GM12878 (cell line): ENCODE measurements around the gene KCNK5. TPM values are rescaled to one million over a fixed set of nuclear protein-coding genes. Genes with fewer than 3 reads are reported as not detected.

Experiments
- ATAC-seq: fragments of 200-7000 bp; cut with Tn5 transposase; 3 replicates; pipeline ENCODE4 v1.9.1; 2020; ENCODE audit warnings: mild to moderate bottlenecking, moderate library complexity
- BruUV-seq: library from RNA; stranded (reverse); fragments of 400-500 nt; replicated peaks from 2 replicates; lab custom pipeline; 2021; lab: Mats Ljungman, UMichigan
- CTCF ChIA-PET: fragments of 300-600 bp; sonication (Branson Sonifier 250); formaldehyde crosslinking; extraction: SDS; loops from one replicate; lab custom pipeline; 2021; ENCODE audit warnings: inconsistent platforms; lab: Yijun Ruan, JAX
- POLR2A ChIA-PET: fragments of 350-600 bp; formaldehyde crosslinking; extraction: SDS; loops from one replicate; lab custom pipeline; 2021; ENCODE audit warnings: inconsistent platforms; lab: Charles Lee
- RAD21 ChIA-PET: fragments of 300-600 bp; sonication (Branson Sonifier 250); formaldehyde crosslinking; loops from one replicate; lab custom pipeline; 2023; ENCODE audit warnings: antibody characterized with exemption; ENCODE audit not compliant: unreplicated experiment; lab: Charles Lee
- SMC1A ChIA-PET: fragments of 300-600 bp; sonication (Branson Sonifier 250); formaldehyde crosslinking; loops from one replicate; lab custom pipeline; 2023; ENCODE audit not compliant: unreplicated experiment, uncharacterized antibody; lab: Charles Lee
- DNase-seq: peaks from one replicate; pipeline ENCODE4 v3.0.0-alpha.2; 2011; ENCODE audit warnings: low read depth, low spot score
- FAIRE-seq: peaks from 3 replicates; lab custom pipeline; 2011; peaks lifted over from hg19 to GRCh38; lab: Jason Lieb, UNC
- H2AFZ ChIP-seq: 2 replicates; pipeline ENCODE4 v1.6.0; 2011; ENCODE audit warnings: low read depth, low read length, control low read depth; ENCODE audit not compliant: control insufficient read depth
- H3K27ac ChIP-seq: 2 replicates; pipeline ENCODE4 v1.5.1; 2011; ENCODE audit warnings: control low read depth; ENCODE audit not compliant: control insufficient read depth, insufficient read depth
- H3K27me3 ChIP-seq, 2 experiments: replicated peaks in 1 of 2; 2 replicates each; pipeline versions ENCODE4 v1.6.0 to v1.6.1; 2011; ENCODE audit warnings: low read length in 1 of 2; ENCODE audit not compliant: control insufficient read depth in 2 of 2, insufficient read depth in 2 of 2
- H3K36me3 ChIP-seq, 2 experiments: 2 replicates each; pipeline ENCODE4 v1.5.1; 2011; ENCODE audit warnings: low read length in 1 of 2; ENCODE audit not compliant: control insufficient read depth in 2 of 2, insufficient read depth in 2 of 2
- H3K4me1 ChIP-seq: 2 replicates; pipeline ENCODE4 v1.6.1; 2011; ENCODE audit warnings: mild to moderate bottlenecking, low read length, moderate library complexity, mixed read lengths; ENCODE audit not compliant: control insufficient read depth, insufficient read depth
- H3K4me2 ChIP-seq: 2 replicates; pipeline ENCODE4 v1.6.0; 2011; ENCODE audit warnings: control low read depth; ENCODE audit not compliant: control insufficient read depth, insufficient read depth
- H3K4me3 ChIP-seq: fragments of 200-600 bp; sonication (generic); 2 replicates; pipeline ENCODE4 v1.5.1; 2016
- H3K79me2 ChIP-seq: 2 replicates; pipeline ENCODE4 v1.6.0; 2011; ENCODE audit warnings: low read length; ENCODE audit not compliant: control insufficient read depth, insufficient read depth
- H3K9ac ChIP-seq: 2 replicates; pipeline ENCODE4 v1.8.0; 2011; ENCODE audit warnings: low read length, control low read depth, mixed read lengths; ENCODE audit not compliant: control insufficient read depth, insufficient read depth
- H3K9me3 ChIP-seq: replicated peaks from 3 replicates; pipeline ENCODE4 v1.5.1; 2011; ENCODE audit warnings: mild to moderate bottlenecking, low read length; ENCODE audit not compliant: control insufficient read depth, insufficient read depth
- H4K20me1 ChIP-seq: 2 replicates; pipeline ENCODE4 v1.6.0; 2011; ENCODE audit not compliant: control insufficient read depth, insufficient read depth
- CHD1 ChIP-seq: IDR thresholded peaks from 2 replicates; pipeline ENCODE4 v1.6.1; 2012; ENCODE audit warnings: low read depth, low read length, improper control_type of control experiment
- EP300 ChIP-seq, 2 experiments: fragments of 150-350 bp in 1 of 2; IDR thresholded peaks; 2 replicates each; pipeline ENCODE4 v1.6.1; 2011 to 2012; ENCODE audit warnings: low read depth in 2 of 2, low read length in 2 of 2, borderline replicate concordance in 1 of 2, improper control_type of control experiment in 1 of 2, inconsistent platforms in 1 of 2; ENCODE audit not compliant: control insufficient read depth in 1 of 2
- PRDM15 ChIP-seq: fragments of 450-650 bp; formaldehyde crosslinking; IDR thresholded peaks from 2 replicates; pipeline ENCODE4 v1.4.0; 2020; ENCODE audit warnings: mild to moderate bottlenecking, moderate library complexity
- ZNF274 ChIP-seq: IDR thresholded peaks from one replicate; pipeline ENCODE4 v1.8.0; 2011; ENCODE audit not compliant: insufficient read length, insufficient read depth
- ZNF687 ChIP-seq: fragments of 450-650 bp; IDR thresholded peaks from 2 replicates; pipeline ENCODE4 v1.6.1; 2017; ENCODE audit warnings: mild to moderate bottlenecking, moderate library complexity
- WGBS: methylation state at CpG from one replicate; pipeline ENCODE4 v1.1.6; 2016; ENCODE audit warnings: low lambda C conversion rate; ENCODE audit not compliant: insufficient replicate concordance, insufficient coverage; ENCODE audit errors: missing lambda C conversion rate; 5-methylcytosine and 5-hydroxymethylcytosine counted together
- in situ Hi-C: fragments of 300-500 bp; cut with MboI; formaldehyde crosslinking; loops from 9 replicates; pipeline ENCODE4 v1.14.3; 2018; ENCODE audit warnings: mixed read lengths
- intact Hi-C: fragments of 100-400 bp; cut with micrococcal nuclease; formaldehyde crosslinking; loops from one replicate; pipeline ENCODE4 v1.14.2; 2022; ENCODE audit not compliant: unreplicated experiment
- polyA plus RNA-seq, 11 experiments: library from polyadenylated mRNA; depleted of rRNA in 4 of 11; unstranded in 6 of 11; stranded (reverse) in 5 of 11; fragments of >200 nt; fragmentation: Nextera tagmentation in 4 of 11; fragmentation: Illumina TruSeq in 1 of 11; extraction: Ambion mirVana in 4 of 11; extraction: Trizol in 1 of 11; gene quantifications; 1 replicate in 1 of 11; 2 replicates in 10 of 11; pipeline versions ENCODE4 v1.2.1 to v1.2.3, GENCODE V29; 2011 to 2016; ENCODE audit warnings: inconsistent platforms in 2 of 11, missing spikeins in 2 of 11, low read depth in 1 of 11
- total RNA-seq, 4 experiments: library from RNA; depleted of rRNA in 3 of 4; stranded (reverse); fragments of >200 nt in 3 of 4; fragmentation: Illumina TruSeq in 1 of 4; extraction: Trizol in 1 of 4; gene quantifications; 2 replicates each; pipeline versions ENCODE4 v1.2.1 to v1.2.3, GENCODE V29; 2013 to 2021

The KCNK5 gene
- total and polyA plus RNA-seq, 10 of the 15 experiments (the other 5 are each of a cell fraction or from before 2014, with no cell fraction given), result 0.11 to 4.2 (median 2.1) TPM

GRCh38 chr6:39181826-39182225 is 47.4 kb downstream of the KCNK5 start:
- SMC1A ChIA-PET, result interaction anchor here (1.1 to 1.8 kb wide), 4 partner anchors 15 to 129 kb away, joined by 3 to 5 read pairs (median 4); no protein-coding TSS in a partner anchor
- no peaks in the 10 kb centered on the region for H4K20me1 ChIP-seq
- H3K27me3 ChIP-seq, result no peaks in the 10 kb centered on the region
- H3K4me2 ChIP-seq, result no peak overlapping the region
- H3K27ac ChIP-seq, result no peak overlapping the region
- FAIRE-seq (no peak), ATAC-seq (no peak), DNase-seq (no peak)
- H3K79me2 ChIP-seq, result no peaks in the 10 kb centered on the region
- H3K9ac ChIP-seq, result no peak overlapping the region
- in situ Hi-C loops, result no loop called here
- 43% methylated on average over 4 of the region's 4 CpGs for WGBS
- no peaks in the 10 kb centered on the region for H3K36me3 ChIP-seq
- no peaks in the 10 kb centered on the region for H3K4me1 ChIP-seq
- H2AFZ ChIP-seq, result no peak overlapping the region
- BruUV-seq, result no TSS peak
- POLR2A ChIA-PET, result no interaction called here
- no peak overlapping the region for H3K4me3 ChIP-seq
- RAD21 ChIA-PET, result no interaction called here
- intact Hi-C loops, result no loop called here
- TF ChIP-seq EP300 (IDR thresholded peaks at IDR 0.05; ENCODE audit: borderline replicate concordance in 1 of 2, control insufficient read depth in 1 of 2, low read depth in 2 of 2, low read length in 2 of 2) (no peak), PRDM15 (CRISPR knock-in tag) (no peak), CHD1 (no peak), ZNF687 (no peak), ZNF274 (no peak)
- TF ChIP-seq, all 136 proteins: peak for 0
- no peaks in the 10 kb centered on the region; the same call in 1 of the 3 replicates for H3K9me3 ChIP-seq
- CTCF ChIA-PET, result interaction anchor here (0.5 to 3.5 kb wide), 5 partner anchors 15 to 676 kb away, joined by 3 to 24 read pairs (median 3); no protein-coding TSS in a partner anchor
